ENCODE results near the gene SCN5A. TPM values are rescaled to one million over a fixed set of nuclear protein-coding genes. Genes with fewer than 3 reads are reported as not detected.

Gene SCN5A
- total and polyA plus RNA-seq, 5 donors from 2014 or later: not detected

DNA sequence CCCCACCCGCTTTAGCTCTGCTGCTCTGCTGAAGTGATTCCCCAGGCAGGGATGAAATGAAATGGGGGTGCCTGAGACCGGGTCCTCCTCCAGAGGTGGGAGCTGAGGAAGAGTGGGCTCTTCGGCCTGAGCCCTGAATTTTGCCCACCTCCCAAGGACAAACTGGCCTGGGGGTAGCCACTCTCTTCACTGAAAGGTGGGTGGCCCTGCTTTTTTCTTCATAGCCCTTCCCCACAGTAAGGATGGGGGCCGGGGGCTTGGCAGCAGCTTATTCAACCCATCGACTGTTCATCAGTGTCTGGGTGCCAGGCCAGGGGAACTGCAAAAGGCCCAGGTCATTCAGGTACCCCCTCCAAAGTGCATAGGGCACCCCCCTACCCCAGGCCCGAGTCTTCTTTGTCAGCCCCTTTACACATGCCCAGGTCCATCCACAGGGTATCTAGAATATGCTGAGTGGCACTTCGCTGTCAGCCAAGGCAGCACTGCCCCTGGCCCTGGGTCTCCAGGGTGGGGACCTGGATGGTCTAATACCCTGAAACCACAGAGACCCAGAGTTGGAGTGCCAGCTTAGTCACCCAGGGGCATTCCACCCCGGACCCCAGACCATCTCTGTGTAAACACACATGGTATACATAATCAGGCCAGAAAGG, 7.9 kb downstream of the SCN5A start:
- no peak overlapping the region for H3K4me3 ChIP-seq (ENCODE audit: low read depth, low read length)
- DNase-seq (no peak), ATAC-seq (ENCODE audit: low read depth in 2 of 2) (no peak)
- Mint-ChIP-seq H3K27me3 (peaks cover 4% of the 10 kb centered on the region), H3K27ac (no peak overlapping the region), H3K4me3 (no peak overlapping the region), H3K36me3 (no peaks in the 10 kb centered on the region), H3K4me1 (no peaks in the 10 kb centered on the region), H3K9me3 (no peaks in the 10 kb centered on the region)
- H3K27me3 ChIP-seq (ENCODE audit: control insufficient read depth, insufficient read depth, low read length): no peaks in the 10 kb centered on the region
- no peaks in the 10 kb centered on the region for H3K36me3 ChIP-seq (ENCODE audit: control insufficient read depth, insufficient read depth, low read length)
- no peak overlapping the region for H3K27ac ChIP-seq (ENCODE audit: insufficient read depth, low read length, poor library complexity, severe bottlenecking)
- H3K4me1 ChIP-seq (ENCODE audit: control insufficient read depth, insufficient read depth, low read length, poor library complexity, severe bottlenecking): no peaks in the 10 kb centered on the region
- no peaks in the 10 kb centered on the region for H3K9me3 ChIP-seq (ENCODE audit: control insufficient read depth in 2 of 2, low read length in 2 of 2)

DNA sequence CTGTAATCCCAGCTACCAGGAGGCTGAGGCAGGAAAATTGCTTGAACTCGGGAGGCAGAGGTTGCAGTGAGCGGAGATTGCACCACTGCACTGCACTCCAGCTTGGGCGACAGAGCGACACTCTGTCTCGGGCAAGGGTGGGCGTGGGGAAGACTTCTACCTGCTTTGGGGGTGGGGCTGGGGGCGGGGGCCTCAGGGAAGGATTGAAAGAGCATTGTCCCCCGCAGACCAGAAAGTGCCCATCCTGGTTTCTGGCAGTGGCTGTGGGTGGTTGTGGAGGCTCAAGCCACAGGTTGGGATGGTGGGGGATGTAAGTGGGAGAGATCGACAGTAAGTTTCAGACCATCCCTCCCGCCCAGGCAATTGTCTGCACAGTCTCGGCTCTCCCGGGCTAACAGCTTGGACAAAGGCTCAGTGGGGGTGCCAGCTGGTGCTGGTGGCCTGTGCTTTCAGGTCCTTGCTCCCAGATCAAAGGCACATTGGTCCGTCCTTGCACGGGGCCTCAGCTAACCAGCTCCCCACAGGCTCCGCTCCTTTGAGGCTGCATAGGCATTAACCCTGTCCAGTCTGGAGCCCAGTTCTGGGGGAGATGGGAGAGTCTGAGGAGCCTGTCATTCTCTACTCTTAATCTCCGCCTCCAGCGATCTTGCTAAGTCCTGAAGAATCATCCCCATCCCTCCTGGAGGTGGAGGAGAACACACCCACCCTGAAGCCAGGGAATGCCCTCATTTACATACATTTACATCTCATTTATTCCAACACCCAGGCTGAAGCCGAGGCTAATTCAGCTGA, 8.6 kb downstream of the SCN5A start:
- Mint-ChIP-seq H3K36me3 (no peaks in the 10 kb centered on the region), H3K4me3 (no peak overlapping the region), H3K9me3 (no peaks in the 10 kb centered on the region), H3K27me3 (peaks cover 4% of the 10 kb centered on the region), H3K27ac (no peak overlapping the region), H3K4me1 (no peaks in the 10 kb centered on the region)
- DNase-seq (no peak), ATAC-seq (ENCODE audit: low read depth in 2 of 2) (no peak)
- Histone ChIP-seq H3K9me3 (ENCODE audit: control insufficient read depth in 2 of 2, low read length in 2 of 2) (no peaks in the 10 kb centered on the region), H3K4me3 (ENCODE audit: low read depth, low read length) (no peak overlapping the region), H3K4me1 (ENCODE audit: control insufficient read depth, insufficient read depth, low read length, poor library complexity, severe bottlenecking) (no peaks in the 10 kb centered on the region), H3K27me3 (ENCODE audit: control insufficient read depth, insufficient read depth, low read length) (no peaks in the 10 kb centered on the region), H3K27ac (ENCODE audit: insufficient read depth, low read length, poor library complexity, severe bottlenecking) (no peak overlapping the region), H3K36me3 (ENCODE audit: control insufficient read depth, insufficient read depth, low read length) (no peaks in the 10 kb centered on the region)

DNA sequence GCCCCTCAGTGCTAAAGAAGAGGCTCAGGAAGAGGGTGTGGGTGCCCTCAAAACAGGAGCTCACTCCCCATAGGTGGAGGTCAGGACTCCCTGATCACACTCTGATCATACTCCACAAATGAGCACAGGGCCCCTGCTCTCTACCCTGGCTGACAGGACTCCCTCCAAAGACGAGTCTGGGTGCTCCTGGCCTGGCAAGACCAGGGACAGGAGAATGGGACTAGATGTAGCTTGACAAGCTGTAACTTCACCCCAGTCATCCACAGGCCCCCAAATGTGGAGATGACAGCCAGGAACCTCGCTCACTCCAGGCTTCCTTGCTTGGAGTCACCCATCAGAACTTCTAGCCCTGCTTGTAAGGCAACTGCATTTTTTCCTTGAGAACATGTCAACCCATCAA, 11.1 kb downstream of the SCN5A start:
- Histone ChIP-seq H3K27me3 (ENCODE audit: control insufficient read depth, insufficient read depth, low read length) (no peaks in the 10 kb centered on the region), H3K4me3 (ENCODE audit: low read depth, low read length) (no peak overlapping the region), H3K27ac (ENCODE audit: insufficient read depth, low read length, poor library complexity, severe bottlenecking) (no peak overlapping the region), H3K4me1 (ENCODE audit: control insufficient read depth, insufficient read depth, low read length, poor library complexity, severe bottlenecking) (no peaks in the 10 kb centered on the region), H3K9me3 (ENCODE audit: control insufficient read depth in 2 of 2, low read length in 2 of 2) (no peaks in the 10 kb centered on the region), H3K36me3 (ENCODE audit: control insufficient read depth, insufficient read depth, low read length) (no peaks in the 10 kb centered on the region)
- Mint-ChIP-seq H3K4me3 (no peak overlapping the region), H3K27ac (no peak overlapping the region), H3K36me3 (no peaks in the 10 kb centered on the region), H3K4me1 (peaks cover 0 to 2% (median 0%) of the 10 kb centered on the region in 4 donors), H3K27me3 (no peaks in the 10 kb centered on the region), H3K9me3 (no peaks in the 10 kb centered on the region)
- DNase-seq (no peak), ATAC-seq (ENCODE audit: low read depth in 2 of 2) (no peak)

DNA sequence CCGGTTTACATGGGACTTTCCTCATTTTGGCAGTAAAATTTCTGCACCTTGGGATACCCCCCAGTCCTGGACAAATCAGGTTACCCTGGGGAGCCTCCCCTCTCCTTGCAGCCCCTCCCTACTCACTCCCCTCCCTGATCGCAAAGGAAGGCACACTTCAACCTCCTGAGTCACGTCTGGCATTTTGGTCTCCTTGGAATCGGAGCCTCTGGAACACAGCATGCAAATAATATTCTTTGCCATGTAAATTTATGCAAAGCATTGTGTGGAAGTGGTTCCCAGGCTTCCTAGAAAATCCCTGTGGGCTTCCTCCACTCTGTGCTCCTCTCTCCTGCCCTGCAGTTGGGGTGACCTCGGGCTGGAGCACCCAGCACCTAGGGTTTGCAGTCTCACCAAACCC, 11.6 kb downstream of the SCN5A start:
- Mint-ChIP-seq H3K4me3 (no peak overlapping the region), H3K27me3 (no peaks in the 10 kb centered on the region), H3K27ac (no peak overlapping the region), H3K9me3 (no peaks in the 10 kb centered on the region), H3K4me1 (peaks cover 0 to 2% (median 0%) of the 10 kb centered on the region in 4 donors), H3K36me3 (no peaks in the 10 kb centered on the region)
- H3K9me3 ChIP-seq (ENCODE audit: control insufficient read depth in 2 of 2, low read length in 2 of 2): no peaks in the 10 kb centered on the region
- H3K4me3 ChIP-seq (ENCODE audit: low read depth, low read length): no peak overlapping the region
- no peak for ATAC-seq (ENCODE audit: low read depth in 2 of 2)
- H3K4me1 ChIP-seq (ENCODE audit: control insufficient read depth, insufficient read depth, low read length, poor library complexity, severe bottlenecking): no peaks in the 10 kb centered on the region
- no peaks in the 10 kb centered on the region for H3K27me3 ChIP-seq (ENCODE audit: control insufficient read depth, insufficient read depth, low read length)
- DNase-seq: no peak
- no peak overlapping the region for H3K27ac ChIP-seq (ENCODE audit: insufficient read depth, low read length, poor library complexity, severe bottlenecking)
- no peaks in the 10 kb centered on the region for H3K36me3 ChIP-seq (ENCODE audit: control insufficient read depth, insufficient read depth, low read length)

DNA sequence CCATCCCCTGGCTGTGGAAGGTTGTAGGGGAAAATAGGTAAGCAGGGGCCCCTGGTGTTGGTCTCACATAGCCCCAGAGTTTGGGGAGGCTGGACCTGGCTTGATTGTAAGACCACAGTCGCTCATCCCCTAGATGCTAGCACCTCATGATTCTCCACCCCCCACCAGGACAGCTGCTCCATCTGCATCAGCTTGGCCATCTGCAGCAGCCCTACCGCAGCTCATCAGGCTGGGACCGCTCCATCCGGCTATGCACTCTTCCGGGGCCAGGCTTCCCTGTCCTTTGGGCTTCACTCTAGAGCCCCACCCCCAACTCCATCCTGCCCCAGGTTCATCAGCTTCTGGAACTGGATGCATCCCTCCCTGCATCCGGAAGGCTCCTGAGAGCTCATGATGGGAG, 12.6 kb downstream of the SCN5A start:
- DNase-seq (no peak), ATAC-seq (ENCODE audit: low read depth in 2 of 2) (no peak)
- no peaks in the 10 kb centered on the region for H3K36me3 Mint-ChIP-seq
- peaks cover 0 to 2% (median 0%) of the 10 kb centered on the region in 4 donors for H3K4me1 Mint-ChIP-seq
- no peak overlapping the region for H3K27ac ChIP-seq (ENCODE audit: insufficient read depth, low read length, poor library complexity, severe bottlenecking)
- no peaks in the 10 kb centered on the region for H3K36me3 ChIP-seq (ENCODE audit: control insufficient read depth, insufficient read depth, low read length)
- no peaks in the 10 kb centered on the region for H3K9me3 Mint-ChIP-seq
- H3K27ac Mint-ChIP-seq: no peak overlapping the region
- H3K4me1 ChIP-seq (ENCODE audit: control insufficient read depth, insufficient read depth, low read length, poor library complexity, severe bottlenecking): no peaks in the 10 kb centered on the region
- H3K4me3 Mint-ChIP-seq: no peak overlapping the region
- H3K9me3 ChIP-seq (ENCODE audit: control insufficient read depth in 2 of 2, low read length in 2 of 2): no peaks in the 10 kb centered on the region
- H3K4me3 ChIP-seq (ENCODE audit: low read depth, low read length): no peak overlapping the region
- no peaks in the 10 kb centered on the region for H3K27me3 ChIP-seq (ENCODE audit: control insufficient read depth, insufficient read depth, low read length)
- H3K27me3 Mint-ChIP-seq: no peaks in the 10 kb centered on the region

DNA sequence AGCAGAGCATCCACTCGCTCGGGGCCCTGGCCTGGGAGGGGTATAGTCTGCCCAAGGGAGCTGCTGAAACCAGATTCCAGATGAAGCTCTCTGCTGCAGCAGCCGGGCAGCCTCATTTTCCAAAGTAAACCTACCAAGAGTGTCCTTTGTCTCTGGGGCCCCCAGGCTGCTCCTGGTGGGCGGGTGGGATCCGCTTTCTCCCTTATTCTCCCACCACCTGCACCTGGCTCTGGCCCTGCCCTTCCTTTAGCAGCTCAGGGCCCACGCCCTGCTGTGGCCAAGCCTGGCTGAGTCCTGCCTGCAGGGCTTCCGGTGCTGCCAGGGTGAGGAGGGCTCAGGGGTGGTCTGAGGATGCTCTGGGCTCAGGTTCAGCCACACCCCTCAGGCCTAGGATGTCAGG, 13.0 kb downstream of the SCN5A start:
- H3K4me1 ChIP-seq (ENCODE audit: control insufficient read depth, insufficient read depth, low read length, poor library complexity, severe bottlenecking): no peaks in the 10 kb centered on the region
- Mint-ChIP-seq H3K36me3 (no peaks in the 10 kb centered on the region), H3K9me3 (no peaks in the 10 kb centered on the region), H3K4me3 (no peak overlapping the region), H3K4me1 (peaks cover 0 to 2% (median 0%) of the 10 kb centered on the region in 4 donors), H3K27me3 (no peaks in the 10 kb centered on the region), H3K27ac (no peak overlapping the region)
- no peaks in the 10 kb centered on the region for H3K27me3 ChIP-seq (ENCODE audit: control insufficient read depth, insufficient read depth, low read length)
- H3K36me3 ChIP-seq (ENCODE audit: control insufficient read depth, insufficient read depth, low read length): no peaks in the 10 kb centered on the region
- H3K27ac ChIP-seq (ENCODE audit: insufficient read depth, low read length, poor library complexity, severe bottlenecking): no peak overlapping the region
- ATAC-seq (ENCODE audit: low read depth in 2 of 2) (no peak), DNase-seq (no peak)
- H3K9me3 ChIP-seq (ENCODE audit: control insufficient read depth in 2 of 2, low read length in 2 of 2): no peaks in the 10 kb centered on the region
- H3K4me3 ChIP-seq (ENCODE audit: low read depth, low read length): no peak overlapping the region

- Histone ChIP-seq H3K4me1 (ENCODE audit: control insufficient read depth, insufficient read depth, low read length, poor library complexity, severe bottlenecking) (no peaks in the 10 kb centered on the region), H3K9me3 (ENCODE audit: control insufficient read depth in 2 of 2, low read length in 2 of 2) (no peaks in the 10 kb centered on the region), H3K27me3 (ENCODE audit: control insufficient read depth, insufficient read depth, low read length) (no peaks in the 10 kb centered on the region), H3K36me3 (ENCODE audit: control insufficient read depth, insufficient read depth, low read length) (no peaks in the 10 kb centered on the region), H3K27ac (ENCODE audit: insufficient read depth, low read length, poor library complexity, severe bottlenecking) (no peak overlapping the region), H3K4me3 (ENCODE audit: low read depth, low read length) (no peak overlapping the region)
- Mint-ChIP-seq H3K27ac (no peak overlapping the region), H3K27me3 (no peaks in the 10 kb centered on the region), H3K4me1 (peaks cover 0 to 2% (median 0%) of the 10 kb centered on the region in 4 donors), H3K9me3 (no peaks in the 10 kb centered on the region), H3K4me3 (no peak overlapping the region), H3K36me3 (no peaks in the 10 kb centered on the region)
- ATAC-seq (ENCODE audit: low read depth in 2 of 2) (no peak), DNase-seq (no peak)
These were observed 15.4 kb downstream of the SCN5A start for GRCh38 chr3:38634111-38634510.

GRCh38 chr3:38632989-38633388, 16.5 kb downstream of the SCN5A start:
- H3K36me3 ChIP-seq (ENCODE audit: control insufficient read depth, insufficient read depth, low read length): no peaks in the 10 kb centered on the region
- no peak overlapping the region for H3K4me3 ChIP-seq (ENCODE audit: low read depth, low read length)
- H3K27ac ChIP-seq (ENCODE audit: insufficient read depth, low read length, poor library complexity, severe bottlenecking): no peak overlapping the region
- no peaks in the 10 kb centered on the region for H3K9me3 ChIP-seq (ENCODE audit: control insufficient read depth in 2 of 2, low read length in 2 of 2)
- no peaks in the 10 kb centered on the region for H3K36me3 Mint-ChIP-seq
- ATAC-seq (ENCODE audit: low read depth in 2 of 2) (no peak), DNase-seq (no peak)
- H3K4me3 Mint-ChIP-seq: peak overlapping the region in 1 of 4 donors; percentile 21
- H3K27ac Mint-ChIP-seq: no peak overlapping the region
- no peaks in the 10 kb centered on the region for H3K27me3 ChIP-seq (ENCODE audit: control insufficient read depth, insufficient read depth, low read length)
- H3K9me3 Mint-ChIP-seq: no peaks in the 10 kb centered on the region
- no peaks in the 10 kb centered on the region for H3K4me1 ChIP-seq (ENCODE audit: control insufficient read depth, insufficient read depth, low read length, poor library complexity, severe bottlenecking)
- H3K27me3 Mint-ChIP-seq: no peaks in the 10 kb centered on the region
- peaks cover 0 to 2% (median 0%) of the 10 kb centered on the region in 4 donors for H3K4me1 Mint-ChIP-seq
